H1 (cell line): ENCODE data around the gene FAM53B. TPM values are rescaled to one million over a fixed set of nuclear protein-coding genes. Genes with fewer than 3 reads are reported as not detected.

Experiments
- ASH2L ChIP-seq: fragments of 200-600, 300-600 bp; sonication (generic); IDR thresholded peaks from one replicate; pipeline ENCODE4 v1.7.1; 2017; ENCODE audit warnings: low read length
- CEBPB ChIP-seq: IDR thresholded peaks from 2 replicates; pipeline ENCODE4 v1.6.1; 2012; ENCODE audit warnings: low read depth, low read length
- CHD2 ChIP-seq: IDR thresholded peaks from 2 replicates; pipeline ENCODE4 v1.6.1; 2012; ENCODE audit warnings: low read length, improper control_type of control experiment
- CTBP2 ChIP-seq: IDR thresholded peaks from 2 replicates; pipeline ENCODE4 v1.7.0; 2011; ENCODE audit warnings: borderline replicate concordance, mild to moderate bottlenecking, moderate library complexity, mixed read lengths, low read length; ENCODE audit not compliant: insufficient read depth, insufficient read length
- CTCF ChIP-seq, 3 experiments: IDR thresholded peaks; 1 replicate in 2 of 3; 2 replicates in 1 of 3; pipeline versions ENCODE4 v1.5.1 to v1.6.1; 2011; ENCODE audit warnings: low read length in 3 of 3, mild to moderate bottlenecking in 3 of 3, inconsistent platforms in 2 of 3, low read depth in 1 of 3, moderate library complexity in 1 of 3; ENCODE audit not compliant: insufficient read depth in 1 of 3; ENCODE audit errors: control extremely low read depth in 1 of 3
- E2F6 ChIP-seq: IDR thresholded peaks from 2 replicates; pipeline ENCODE4 v1.6.1; 2012; ENCODE audit warnings: inconsistent platforms
- EP300 ChIP-seq, 2 experiments: IDR thresholded peaks; 1 replicate in 1 of 2; 2 replicates in 1 of 2; pipeline ENCODE4 v1.6.1; 2011 to 2012; ENCODE audit warnings: low read depth in 2 of 2, low read length in 2 of 2, mild to moderate bottlenecking in 2 of 2, borderline replicate concordance in 1 of 2, inconsistent platforms in 1 of 2, moderate library complexity in 1 of 2
- FOSL1 ChIP-seq: IDR thresholded peaks from 2 replicates; pipeline ENCODE4 v1.6.1; 2011; ENCODE audit warnings: mild to moderate bottlenecking, low read depth, low read length, moderate library complexity; ENCODE audit not compliant: insufficient read depth
- HDAC6 ChIP-seq: IDR thresholded peaks from one replicate; pipeline ENCODE4 v1.7.1; 2012; ENCODE audit warnings: low read depth, mild to moderate bottlenecking, inconsistent platforms, low read length, moderate library complexity
- JUN ChIP-seq: IDR thresholded peaks from 2 replicates; pipeline ENCODE4 v1.6.1; 2011; ENCODE audit warnings: low read depth, mild to moderate bottlenecking, improper control_type of control experiment, low read length
- KDM4A ChIP-seq: IDR thresholded peaks from one replicate; pipeline ENCODE4 v1.7.1; 2012; ENCODE audit warnings: low read depth, mild to moderate bottlenecking, moderate library complexity, low read length, inconsistent platforms; ENCODE audit not compliant: severe bottlenecking
- POLR2AphosphoS5 ChIP-seq: IDR thresholded peaks from 2 replicates; pipeline ENCODE4 v1.6.1; 2011; ENCODE audit warnings: low read depth, low read length
- RAD21 ChIP-seq, 2 experiments: IDR thresholded peaks in 1 of 2; conservative IDR thresholded peaks in 1 of 2; 2 replicates each; pipeline ENCODE4 v1.6.1; 2011; ENCODE audit warnings: low read depth in 2 of 2, low read length in 2 of 2, improper control_type of control experiment in 1 of 2, inconsistent platforms in 1 of 2, mild to moderate bottlenecking in 1 of 2, moderate library complexity in 1 of 2
- SIN3A ChIP-seq, 2 experiments: IDR thresholded peaks in 1 of 2; conservative IDR thresholded peaks in 1 of 2; 2 replicates each; pipeline ENCODE4 v1.6.1; 2011 to 2012; ENCODE audit warnings: low read length in 2 of 2, improper control_type of control experiment in 1 of 2, low read depth in 1 of 2, mild to moderate bottlenecking in 1 of 2
- SIX5 ChIP-seq: IDR thresholded peaks from 2 replicates; pipeline ENCODE4 v1.6.1; 2011; ENCODE audit warnings: mild to moderate bottlenecking, low read depth, low read length
- SP1 ChIP-seq: IDR thresholded peaks from 2 replicates; pipeline ENCODE4 v1.6.1; 2011; ENCODE audit warnings: low read depth, low read length
- TAF7 ChIP-seq: optimal IDR thresholded peaks from 2 replicates; pipeline ENCODE3; 2011; ENCODE audit warnings: low read depth, mild to moderate bottlenecking, inconsistent platforms, low read length, moderate library complexity, borderline replicate concordance
- TEAD4 ChIP-seq: IDR thresholded peaks from 2 replicates; pipeline ENCODE4 v1.6.1; 2012; ENCODE audit warnings: low read depth, low read length, inconsistent platforms, mixed read lengths
- polyA plus RNA-seq, 7 experiments: library from polyadenylated mRNA; depleted of rRNA in 3 of 7; stranded (reverse) in 5 of 7; unstranded in 2 of 7; fragments of >200 nt in 5 of 7; fragments of 200-250 nt in 2 of 7; gene quantifications; 1 replicate in 5 of 7; 2 replicates in 1 of 7; 4 replicates in 1 of 7; pipeline versions ENCODE4 v1.2.1 to v1.2.3, GENCODE V29; 2011 to 2013; ENCODE audit warnings: missing spikeins in 2 of 7, mixed read lengths in 2 of 7
- total RNA-seq: library from RNA; stranded (reverse); fragmentation: NEBNext Ultra II Directional; extraction: Animal tissue kit (Norgen Biotek cat#: 25700); gene quantifications from 2 replicates; pipeline ENCODE4 v1.2.1, GENCODE V29; 2021

The FAM53B gene
- total and polyA plus RNA-seq, 2 of the 8 experiments (the other 6 are each of a cell fraction or from before 2014, with no cell fraction given): 5.3 to 14.4 TPM

DNA sequence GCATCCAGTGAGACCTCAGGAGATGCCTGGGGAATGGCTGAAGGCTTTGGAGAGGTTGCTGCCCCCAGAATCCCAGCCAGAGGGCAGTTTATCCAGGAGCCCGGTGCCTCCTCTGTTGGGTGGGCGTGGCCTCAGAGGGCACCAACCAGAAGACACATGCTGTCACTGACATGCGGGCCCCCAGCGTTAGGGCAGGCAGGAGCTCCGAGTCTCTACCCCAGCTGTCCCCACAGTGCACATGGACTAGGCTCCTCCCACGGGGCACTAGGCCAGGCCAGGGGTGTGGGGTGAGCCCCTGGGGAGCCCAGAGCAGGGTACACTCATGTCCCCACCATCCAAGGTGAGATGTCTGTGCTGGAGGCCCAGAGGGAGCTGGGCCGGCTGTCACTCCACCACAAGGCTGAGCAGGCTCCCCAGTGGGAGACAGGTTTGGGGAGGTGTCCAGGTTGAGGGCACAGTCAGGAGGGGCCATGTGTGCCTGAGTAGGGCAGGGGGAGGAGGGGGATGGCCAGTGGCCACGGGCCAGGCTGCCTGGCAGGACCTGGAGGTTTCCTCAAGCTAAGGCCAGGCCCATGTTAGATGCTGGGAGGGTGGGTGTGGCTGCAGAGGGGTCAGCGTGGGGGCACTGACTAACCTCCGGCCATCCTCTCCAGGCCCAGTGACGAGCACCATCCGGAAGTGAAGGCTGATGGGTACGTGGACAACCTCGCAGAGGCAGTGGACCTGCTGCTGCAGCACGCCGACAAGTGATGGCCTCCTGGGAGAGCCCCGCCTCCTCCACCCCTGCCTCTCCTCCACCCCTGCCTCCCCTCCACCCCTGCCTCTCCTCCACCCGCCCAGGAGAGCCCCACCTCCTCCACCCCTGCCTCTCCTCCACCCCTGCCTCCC, 131.3 kb downstream of the FAM53B start (continued):
- TF ChIP-seq CTCF (IDR thresholded peaks at IDR 0.05; ENCODE audit: control extremely low read depth in 1 of 3, insufficient read depth in 1 of 3, low read depth in 1 of 3, low read length in 3 of 3): peak; percentile 20 to 49 (median 34)
- TF ChIP-seq ASH2L: no peak
- TF ChIP-seq HDAC6: no peak
- TF ChIP-seq JUN: no peak
- no peak for TF ChIP-seq FOSL1
- TF ChIP-seq TAF7: no peak
- TF ChIP-seq POLR2AphosphoS5: 0 out of 2 replicates have a peak, but pooled peaks have one; percentile 20
- 0 out of 4 replicates have a peak, but pooled peaks of 1 of the 2 experiments have one; percentile 26 for TF ChIP-seq SIN3A (conservative IDR thresholded peaks at IDR 0.05 in 1 of 2, IDR thresholded peaks at IDR 0.05 in 1 of 2; ENCODE audit: low read depth in 1 of 2, low read length in 2 of 2)
- TF ChIP-seq CTBP2: no peak
- TF ChIP-seq SIX5: no peak
- no peak for TF ChIP-seq CHD2
- TF ChIP-seq E2F6: no peak
- no peak for TF ChIP-seq CEBPB
- TF ChIP-seq RAD21 (IDR thresholded peaks at IDR 0.05 in 1 of 2, conservative IDR thresholded peaks at IDR 0.05 in 1 of 2; ENCODE audit: low read depth in 2 of 2, low read length in 2 of 2): peak; percentile 24 to 48; a peak in 2 of 4 replicates
- no peak for TF ChIP-seq KDM4A
- no peak for TF ChIP-seq EP300 (IDR thresholded peaks at IDR 0.05; ENCODE audit: borderline replicate concordance in 1 of 2, low read depth in 2 of 2, low read length in 2 of 2)
- TF ChIP-seq SP1: no peak
- TF ChIP-seq TEAD4: no peak
